ENCODE data around the gene TDRD6.

The TDRD6 gene

DNA sequence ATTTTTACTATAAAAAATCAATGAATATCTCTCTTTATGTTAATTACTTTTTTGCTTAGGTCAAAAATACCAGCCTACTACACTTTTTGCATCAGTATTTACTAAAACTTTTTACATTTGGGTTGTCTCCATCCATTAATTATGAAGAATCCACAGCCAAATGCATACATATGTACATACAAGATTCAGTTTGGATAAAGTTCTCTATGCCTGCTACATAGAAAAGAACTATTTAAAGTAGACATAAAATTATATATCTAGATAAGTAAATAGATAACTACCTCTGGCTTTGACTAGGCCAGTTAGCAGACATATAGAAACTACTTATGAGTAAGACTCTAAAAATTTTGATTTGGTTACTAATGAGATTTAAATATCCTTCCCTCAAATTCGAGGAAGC, 12.3 kb downstream of the TDRD6 start:
- no peak for FAIRE-seq
- DNase-seq (ENCODE audit: insufficient read length, low spot score) = no peak
- no peak for TF ChIP-seq POLR2A (IDR thresholded peaks at IDR 0.05; ENCODE audit: low read depth, low read length)

DNA sequence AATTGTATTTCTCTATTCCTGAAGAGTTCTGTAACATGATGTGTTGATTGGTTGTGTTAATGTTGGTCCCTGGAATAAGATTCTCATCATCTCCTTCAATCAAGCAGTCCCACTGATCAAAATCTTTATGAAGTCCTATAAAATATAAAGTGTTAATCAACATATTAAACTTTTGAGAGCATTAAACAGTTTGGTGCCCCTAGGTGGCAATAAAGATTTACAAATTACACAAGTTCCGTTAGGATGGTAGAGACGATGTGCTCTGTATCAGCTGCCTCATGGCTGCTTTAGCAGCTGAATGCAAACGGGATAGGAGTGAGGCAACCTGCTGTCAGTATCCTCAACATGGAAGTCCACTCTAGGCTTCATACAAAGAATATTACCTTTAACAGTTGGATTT, 16.9 kb downstream of the TDRD6 start:
- DNase-seq (ENCODE audit: insufficient read length, low spot score) (no peak), FAIRE-seq (no peak)
- TF ChIP-seq POLR2A (IDR thresholded peaks at IDR 0.05; ENCODE audit: low read depth, low read length) = no peak

DNA sequence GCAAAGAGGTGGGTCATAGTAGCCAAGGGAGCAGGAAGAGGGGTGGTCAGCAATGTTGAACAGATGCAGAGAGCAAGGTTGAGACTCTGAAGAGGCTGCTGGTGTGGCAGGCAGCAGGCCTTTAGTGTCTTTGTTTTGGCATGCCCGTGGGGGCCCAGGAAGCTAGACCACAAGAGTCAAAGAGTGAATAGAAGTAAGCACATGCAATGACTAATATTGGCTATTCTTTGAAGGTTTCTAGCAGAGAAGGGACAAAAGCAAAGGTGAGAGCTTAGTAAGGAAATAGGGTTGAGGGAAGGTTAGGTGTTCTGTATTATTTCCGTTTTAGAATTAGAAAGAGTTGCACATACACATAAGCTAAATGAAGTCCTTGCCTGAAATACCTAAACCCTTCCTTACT, 18.8 kb downstream of the TDRD6 start:
- no peak for FAIRE-seq
- no peak for TF ChIP-seq POLR2A (IDR thresholded peaks at IDR 0.05; ENCODE audit: low read depth, low read length)

DNA sequence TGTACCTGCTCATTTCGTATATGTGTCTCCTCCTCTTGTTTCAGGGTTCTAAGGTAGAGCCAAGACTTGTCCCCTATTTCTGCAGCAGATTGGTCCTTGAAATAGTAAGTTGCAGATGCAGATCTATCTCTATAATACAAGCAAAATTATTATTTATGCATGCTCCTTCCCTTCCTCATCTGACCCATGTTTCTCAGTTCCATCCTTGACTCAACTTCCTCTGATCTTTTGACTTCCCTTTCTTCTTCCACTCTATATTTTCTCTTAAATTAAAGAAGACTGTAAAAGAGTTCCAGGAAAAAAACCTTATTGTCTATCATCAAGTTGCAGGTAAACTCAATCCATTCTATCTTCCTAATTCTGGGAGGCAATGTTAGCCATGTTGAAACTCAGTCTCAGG, 23.8 kb downstream of the TDRD6 start:
- FAIRE-seq = no peak

More for the DNA sequence above, 18.8 kb downstream of the TDRD6 start:
- DNase-seq (ENCODE audit: insufficient read length, low spot score) = no peak

DNA sequence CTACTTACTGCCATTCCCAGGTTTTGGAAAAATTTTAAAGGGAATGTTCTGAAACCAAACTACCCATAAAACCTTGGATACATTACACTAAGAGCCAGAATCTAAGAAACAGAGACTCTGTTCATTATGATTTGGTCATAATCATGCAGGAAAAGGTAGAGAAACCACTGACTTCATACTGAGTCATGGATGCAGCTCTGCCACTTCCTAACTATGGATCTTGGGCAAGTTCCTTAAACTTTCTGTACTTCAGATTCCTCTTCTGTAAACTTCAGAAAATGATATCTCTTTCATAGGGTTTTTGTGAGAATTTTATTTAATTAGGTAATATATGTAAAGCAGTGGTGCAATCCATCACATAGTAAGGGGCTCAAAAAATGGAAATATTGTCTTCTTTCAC, 27.5 kb downstream of the TDRD6 start:
- TF ChIP-seq POLR2A (IDR thresholded peaks at IDR 0.05; ENCODE audit: low read depth, low read length) = no peak
- no peak for FAIRE-seq

More for the DNA sequence above, 23.8 kb downstream of the TDRD6 start:
- TF ChIP-seq POLR2A (IDR thresholded peaks at IDR 0.05; ENCODE audit: low read depth, low read length) = no peak
- DNase-seq (ENCODE audit: insufficient read length, low spot score) = no peak

DNA sequence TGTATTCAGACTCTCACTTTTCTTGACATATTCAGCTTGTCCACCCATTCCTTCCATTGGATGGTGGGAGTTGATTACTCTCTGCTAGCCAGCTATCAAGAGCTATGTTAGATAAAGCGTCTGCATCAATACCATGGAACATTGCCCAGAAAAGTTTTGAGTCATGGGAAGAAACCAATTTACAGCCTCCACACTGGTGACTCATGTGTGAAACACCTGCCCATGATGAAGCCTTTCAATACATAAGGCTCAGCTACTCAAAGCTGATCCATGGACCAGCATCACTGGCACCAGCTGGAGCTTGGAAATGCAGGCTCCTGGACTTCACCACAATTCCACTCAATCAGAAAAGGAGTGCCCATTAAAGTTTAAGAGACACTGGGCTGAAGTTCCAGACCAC, 31.4 kb downstream of the TDRD6 start:
- TF ChIP-seq POLR2A (IDR thresholded peaks at IDR 0.05; ENCODE audit: low read depth, low read length) = no peak
- DNase-seq (ENCODE audit: insufficient read length, low spot score) (no peak), FAIRE-seq (no peak)

More for the DNA sequence above, 27.5 kb downstream of the TDRD6 start:
- no peak for DNase-seq (ENCODE audit: insufficient read length, low spot score)

DNA sequence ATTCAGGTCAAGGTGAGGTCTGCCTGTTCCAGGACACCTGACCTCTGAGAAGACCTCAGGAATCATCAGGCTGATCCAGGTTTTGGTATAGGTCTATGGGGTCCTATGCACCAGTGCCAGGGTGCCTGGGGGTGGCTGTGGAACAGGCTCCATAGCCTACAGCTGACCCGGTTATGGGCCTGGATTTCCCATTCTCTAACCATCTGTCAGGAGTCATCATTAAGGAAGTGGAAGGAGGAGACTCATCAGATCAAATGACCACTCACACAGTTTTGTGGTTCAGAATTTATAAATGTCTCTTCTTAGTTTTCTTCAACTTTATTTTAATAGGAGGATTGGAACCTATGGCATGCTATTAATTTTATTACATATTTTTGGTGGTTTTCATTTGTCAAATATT, 32.7 kb downstream of the TDRD6 start:
- DNase-seq (ENCODE audit: insufficient read length, low spot score) = no peak
- TF ChIP-seq POLR2A (IDR thresholded peaks at IDR 0.05; ENCODE audit: low read depth, low read length) = no peak
- no peak for FAIRE-seq

DNA sequence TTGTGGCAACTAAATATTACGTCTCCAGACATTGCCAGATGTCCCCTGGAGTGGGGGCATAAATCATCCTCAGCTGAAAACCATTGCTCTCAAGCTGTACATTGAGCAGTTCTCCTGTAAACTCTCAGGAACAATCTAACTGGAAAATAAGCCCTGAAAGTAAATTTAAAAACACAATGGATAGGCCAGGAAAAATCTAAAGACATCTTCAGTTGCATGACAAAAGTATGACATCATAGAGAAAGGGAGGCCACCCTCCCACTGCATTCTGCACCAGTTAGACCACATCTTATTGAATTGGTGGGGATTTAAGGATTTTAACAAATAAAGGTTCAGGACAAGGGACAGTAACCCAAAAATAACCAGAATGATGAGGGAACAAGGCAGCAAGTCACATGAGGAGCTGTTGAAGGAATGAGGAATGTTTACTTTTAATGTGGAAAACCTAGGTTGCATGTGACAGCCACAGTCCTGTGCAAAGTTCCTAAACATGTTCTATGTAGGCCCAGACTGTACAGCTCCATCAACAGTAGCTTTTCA, 42.2 kb downstream of the TDRD6 start:
- no peak for FAIRE-seq
- DNase-seq (ENCODE audit: insufficient read length, low spot score) = no peak
- no peak for TF ChIP-seq POLR2A (IDR thresholded peaks at IDR 0.05; ENCODE audit: low read depth, low read length)

DNA sequence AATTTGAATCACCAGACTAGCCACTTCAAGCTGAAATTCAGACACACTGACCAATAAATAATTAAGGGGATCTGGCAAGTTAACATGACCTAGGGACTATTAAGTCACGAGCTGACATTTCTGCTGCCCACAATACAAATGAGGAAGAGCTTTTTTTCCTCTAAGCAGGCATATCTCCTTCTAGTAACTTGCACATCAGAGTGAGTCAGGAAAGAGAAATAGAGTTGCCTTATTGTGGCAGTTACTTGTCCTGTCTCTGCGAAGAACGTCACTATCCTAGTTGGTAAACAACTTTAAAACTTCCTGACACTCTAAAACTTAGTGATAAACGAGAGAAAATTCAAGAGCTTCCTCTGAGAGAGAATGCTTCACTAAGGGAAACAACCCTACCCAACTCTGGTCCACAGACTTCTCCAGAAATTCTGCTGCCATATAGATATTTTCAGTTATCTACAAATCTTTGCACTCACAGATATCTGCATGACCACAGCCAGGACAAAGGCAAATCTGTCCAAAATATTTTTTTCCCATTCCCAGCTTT, 43.3 kb downstream of the TDRD6 start:
- FAIRE-seq = no peak
- no peak for DNase-seq (ENCODE audit: insufficient read length, low spot score)
- no peak for TF ChIP-seq POLR2A (IDR thresholded peaks at IDR 0.05; ENCODE audit: low read depth, low read length)

DNA sequence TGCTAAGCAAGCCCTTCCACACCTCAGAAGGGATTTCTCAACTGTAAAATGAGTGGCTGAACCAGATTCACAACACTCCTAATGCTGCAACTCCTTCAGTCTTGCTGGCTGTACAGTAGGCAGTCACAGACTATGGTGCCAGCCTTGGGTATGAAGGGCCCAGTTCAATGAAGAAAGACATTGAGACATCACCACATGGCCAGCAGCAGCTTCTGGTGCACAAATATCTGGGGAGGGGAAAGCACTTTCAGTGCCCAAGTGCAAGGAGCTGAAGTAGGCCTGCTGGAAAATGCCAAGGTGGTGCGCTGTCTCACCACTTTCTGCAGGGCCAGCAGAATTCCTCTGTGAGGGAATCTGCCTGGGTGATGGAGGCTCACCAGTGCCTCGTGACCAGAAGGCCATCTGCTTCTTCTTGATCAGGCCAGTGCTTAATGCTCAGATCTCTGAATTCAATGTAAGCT, 45.7 kb downstream of the TDRD6 start:
- FAIRE-seq (no peak), DNase-seq (ENCODE audit: insufficient read length, low spot score) (no peak)
- TF ChIP-seq POLR2A (IDR thresholded peaks at IDR 0.05; ENCODE audit: low read depth, low read length) = no peak

DNA sequence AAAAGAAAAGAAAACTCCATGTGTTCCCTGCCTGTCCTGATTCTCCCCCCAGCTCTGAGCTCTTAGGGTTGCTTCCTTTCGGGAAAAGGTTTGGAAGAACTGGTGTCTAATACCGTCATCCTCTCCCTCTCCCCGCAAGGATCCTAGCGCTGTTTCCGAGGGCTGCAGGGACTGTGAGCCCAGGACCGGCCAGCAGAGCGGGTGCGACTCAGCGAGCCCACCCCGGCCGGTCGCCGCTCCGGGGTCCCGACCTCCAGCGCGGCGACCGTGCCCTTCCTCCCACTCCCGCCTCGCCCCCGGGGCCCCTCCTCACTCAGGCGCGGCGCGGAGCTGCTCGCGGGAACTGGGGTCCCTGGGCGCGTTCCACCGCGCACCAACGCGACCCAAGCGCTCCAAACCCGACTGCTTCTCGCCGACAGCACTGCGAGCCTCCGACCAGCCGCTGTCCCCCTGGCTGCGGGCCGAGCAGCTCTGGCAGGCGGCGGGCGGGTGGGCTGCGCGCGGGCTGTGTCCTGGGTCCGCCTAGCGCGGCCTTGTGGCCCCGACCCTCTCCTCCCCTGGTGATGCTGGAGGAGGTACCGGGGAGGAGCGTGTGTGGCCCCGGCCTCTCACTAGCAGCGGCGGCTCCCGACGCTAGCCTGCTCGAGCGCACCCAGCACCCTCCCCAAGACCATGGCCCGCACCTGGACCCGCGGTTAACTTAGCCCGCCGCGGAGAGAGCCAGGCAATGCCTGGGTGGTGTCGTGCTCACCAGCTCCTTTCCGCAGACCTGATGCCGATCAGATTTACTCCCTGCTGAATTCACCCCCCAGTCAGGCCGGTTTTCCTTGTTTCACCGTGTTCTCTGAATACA, 47.4 kb downstream of the TDRD6 start, which contains the start of gene PLA2G7:
Gene PLA2G7 (minus strand): TSS at position 509 of the 853 bp plus-strand sequence. CDS start 12,484 bp downstream, outside the sequence.
- no peak for TF ChIP-seq POLR2A (IDR thresholded peaks at IDR 0.05; ENCODE audit: low read depth, low read length)
- DNase-seq (ENCODE audit: insufficient read length, low spot score) (no peak), FAIRE-seq (no peak)

DNA sequence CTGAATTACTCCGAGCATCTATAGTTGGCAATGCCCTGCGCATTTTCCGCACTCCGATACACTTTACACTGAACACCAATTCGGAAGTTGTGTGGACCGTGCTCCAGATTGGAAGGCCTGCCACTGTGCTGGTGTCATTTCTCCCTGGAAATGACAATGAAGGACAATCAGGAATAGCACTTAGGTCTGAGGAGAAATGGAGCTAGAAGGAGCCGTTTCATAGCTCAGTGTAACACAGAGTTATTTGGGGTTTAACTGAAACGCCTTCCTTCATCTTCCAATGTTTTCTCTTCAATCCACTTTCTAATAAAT, 48.0 kb downstream of the TDRD6 start:
- no peak for TF ChIP-seq POLR2A (IDR thresholded peaks at IDR 0.05; ENCODE audit: low read depth, low read length)
- DNase-seq (ENCODE audit: insufficient read length, low spot score) (no peak), FAIRE-seq (no peak)

DNA sequence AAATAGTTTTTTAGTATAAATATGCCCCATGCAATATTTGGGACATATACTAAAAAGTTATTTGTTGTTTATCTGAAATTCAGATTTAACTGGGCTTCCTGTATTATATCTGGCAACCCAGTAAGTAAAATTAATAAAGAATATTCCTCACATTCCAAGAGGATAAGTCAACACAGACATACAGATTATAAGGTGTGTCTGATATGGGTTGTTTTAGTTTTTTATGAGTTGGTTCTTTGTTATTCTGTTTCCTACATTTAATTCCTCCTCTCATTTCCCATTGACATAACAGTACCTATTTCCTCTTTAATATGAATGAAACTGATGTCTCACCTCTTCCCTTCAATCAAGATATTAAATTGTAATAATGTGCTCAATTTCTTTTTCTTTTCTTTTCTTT, 49.2 kb downstream of the TDRD6 start:
- no peak for TF ChIP-seq POLR2A (IDR thresholded peaks at IDR 0.05; ENCODE audit: low read depth, low read length)
- FAIRE-seq (no peak), DNase-seq (ENCODE audit: insufficient read length, low spot score) (no peak)

DNA sequence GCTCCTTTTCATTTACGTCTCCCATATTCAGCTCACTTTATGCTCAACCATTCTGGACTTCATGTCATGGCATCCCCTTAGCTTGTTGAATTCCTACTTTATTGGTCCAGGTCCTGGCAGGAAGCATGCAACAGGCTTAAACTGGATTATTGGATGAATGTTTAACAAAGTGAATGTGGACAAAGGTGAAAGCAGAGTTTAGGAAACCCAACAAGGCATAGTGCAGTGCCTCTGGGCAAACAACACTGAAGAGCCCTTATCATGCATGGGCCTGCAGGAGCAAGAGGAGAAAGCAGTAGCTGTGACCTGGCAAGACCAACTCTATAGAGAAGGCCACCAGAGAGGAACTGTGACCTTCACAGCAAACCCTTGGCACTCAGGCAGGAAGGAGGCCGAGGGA, 53.8 kb downstream of the TDRD6 start:
- FAIRE-seq = no peak

DNA sequence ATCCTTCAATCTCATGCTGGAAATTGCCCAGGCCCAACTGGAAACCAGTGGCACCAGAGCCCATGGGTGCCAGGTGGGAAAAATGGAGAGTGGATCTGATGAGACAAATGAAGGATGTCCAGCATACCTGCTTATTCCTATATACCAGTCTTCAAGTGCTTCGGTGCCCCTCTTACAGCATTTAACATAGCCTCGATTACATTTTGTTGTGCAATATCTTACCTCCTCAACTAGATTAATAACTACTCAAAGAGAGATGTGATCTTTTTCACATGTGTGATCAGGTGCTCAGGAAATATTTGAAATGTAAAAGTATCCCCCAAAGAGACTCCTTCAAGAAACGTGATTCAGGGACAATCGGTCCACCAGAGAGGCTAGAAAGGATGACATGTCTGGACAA, 54.2 kb downstream of the TDRD6 start:
- TF ChIP-seq POLR2A (IDR thresholded peaks at IDR 0.05; ENCODE audit: low read depth, low read length) = no peak
- FAIRE-seq = no peak
- no peak for DNase-seq (ENCODE audit: insufficient read length, low spot score)

More for the DNA sequence above, 53.8 kb downstream of the TDRD6 start:
- TF ChIP-seq POLR2A (IDR thresholded peaks at IDR 0.05; ENCODE audit: low read depth, low read length) = no peak
- DNase-seq (ENCODE audit: insufficient read length, low spot score) = no peak
